Measurements from ENCODE around the gene HOXC6. TPM values are rescaled to one million over a fixed set of nuclear protein-coding genes. Genes with fewer than 3 reads are reported as not detected.

HOXC6 gene
- total and polyA plus RNA-seq, 2 donors (not counting 3 experiments of a cell fraction or from before 2014, with no cell fraction given): 0.58 to 0.72 TPM

- Histone ChIP-seq H3K79me2 (ENCODE audit: control insufficient read depth, insufficient read depth, low read length) (no peaks in the 10 kb centered on the region), H3K27me3 (ENCODE audit: control insufficient read depth in 2 of 2, insufficient read depth in 2 of 2, low read length in 2 of 2) (peaks cover 84 to 91% of the 10 kb centered on the region in 2 experiments), H3K9me1 (replicated peaks; ENCODE audit: control insufficient read depth, extremely low read depth, insufficient read depth, low read length) (no peaks in the 10 kb centered on the region), H3K4me1 (ENCODE audit: control insufficient read depth, extremely low read depth, insufficient read depth, low read length) (no peaks in the 10 kb centered on the region), H3K9me3 (replicated peaks; ENCODE audit: control insufficient read depth, insufficient read depth, low read length) (no peaks in the 10 kb centered on the region), H3K9ac (replicated peaks; ENCODE audit: extremely low read depth, insufficient read depth, low read length) (no peak overlapping the region), H3K4me2 (ENCODE audit: insufficient read depth, low read length) (no peak overlapping the region), H3K36me3 (ENCODE audit: control insufficient read depth in 2 of 2, extremely low read depth in 1 of 2, insufficient read depth in 2 of 2, low read length in 2 of 2) (no peaks in the 10 kb centered on the region), H4K20me1 (replicated peaks; ENCODE audit: control insufficient read depth, extremely low read depth, insufficient read depth, low read length) (no peaks in the 10 kb centered on the region), H3K4me3 (replicated peaks in 1 of 3; ENCODE audit: insufficient read depth in 1 of 3, low read depth in 1 of 3, low read length in 3 of 3) (no peak overlapping the region), H2AFZ (ENCODE audit: low read depth, low read length) (no peak overlapping the region), H3K27ac (ENCODE audit: insufficient read depth, low read depth, low read length) (no peak overlapping the region)
- FAIRE-seq: no peak
- no TSS peak for BruUV-seq (replicated peaks)
- no peak for DNase-seq (ENCODE audit: low read depth, low spot score)
- intact Hi-C loops (cut with micrococcal nuclease): no loop called here
- ChIA-PET POLR2A (no interaction called here), CTCF (interaction anchor here (0.8 kb wide), 1 partner anchor 25 kb away, joined by 3 read pairs; no protein-coding TSS in a partner anchor)
- TF ChIP-seq GATA2 (IDR thresholded peaks at IDR 0.05; ENCODE audit: insufficient read depth, insufficient read length, low read depth, low read length) (no peak), FOS (IDR thresholded peaks at IDR 0.05; ENCODE audit: borderline replicate concordance, insufficient read depth, low read length) (no peak), MYC (IDR thresholded peaks at IDR 0.05; ENCODE audit: low read depth, low read length) (no peak), EZH2 (IDR thresholded peaks at IDR 0.05; ENCODE audit: borderline replicate concordance, low read depth, low read length, severe bottlenecking) (no peak), JUN (IDR thresholded peaks at IDR 0.05; ENCODE audit: borderline replicate concordance, insufficient read depth, insufficient read length, low read depth) (no peak), POLR2A (IDR thresholded peaks at IDR 0.05; ENCODE audit: low read depth, low read length) (no peak)
- TF ChIP-seq, protein P1, sequence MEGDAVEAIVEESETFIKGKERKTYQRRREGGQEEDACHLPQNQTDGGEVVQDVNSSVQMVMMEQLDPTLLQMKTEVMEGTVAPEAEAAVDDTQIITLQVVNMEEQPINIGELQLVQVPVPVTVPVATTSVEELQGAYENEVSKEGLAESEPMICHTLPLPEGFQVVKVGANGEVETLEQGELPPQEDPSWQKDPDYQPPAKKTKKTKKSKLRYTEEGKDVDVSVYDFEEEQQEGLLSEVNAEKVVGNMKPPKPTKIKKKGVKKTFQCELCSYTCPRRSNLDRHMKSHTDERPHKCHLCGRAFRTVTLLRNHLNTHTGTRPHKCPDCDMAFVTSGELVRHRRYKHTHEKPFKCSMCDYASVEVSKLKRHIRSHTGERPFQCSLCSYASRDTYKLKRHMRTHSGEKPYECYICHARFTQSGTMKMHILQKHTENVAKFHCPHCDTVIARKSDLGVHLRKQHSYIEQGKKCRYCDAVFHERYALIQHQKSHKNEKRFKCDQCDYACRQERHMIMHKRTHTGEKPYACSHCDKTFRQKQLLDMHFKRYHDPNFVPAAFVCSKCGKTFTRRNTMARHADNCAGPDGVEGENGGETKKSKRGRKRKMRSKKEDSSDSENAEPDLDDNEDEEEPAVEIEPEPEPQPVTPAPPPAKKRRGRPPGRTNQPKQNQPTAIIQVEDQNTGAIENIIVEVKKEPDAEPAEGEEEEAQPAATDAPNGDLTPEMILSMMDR (IDR thresholded peaks at IDR 0.05; ENCODE audit: extremely low read depth in 1 of 2, insufficient read depth in 1 of 2, low read depth in 1 of 2, low read length in 2 of 2): no peak
- dilution Hi-C loops (cut with MboI; ENCODE audit: extremely low pct_ligation_motif_present, low sequenced_read_pairs): no loop called here
These were observed 48.0 kb upstream of the HOXC6 start for GRCh38 chr12:53980104-53980801.
